H1 (cell line): ENCODE measurements around the gene FECH.

Source experiments
- BACH1 ChIP-seq: IDR thresholded peaks from 2 replicates; pipeline ENCODE4 v1.6.1; 2012; ENCODE audit warnings: low read length, improper control_type of control experiment
- EZH2 ChIP-seq: fragments of 200-600 bp; sonication (generic); IDR thresholded peaks from 2 replicates; pipeline ENCODE4 v1.7.1; 2012; ENCODE audit warnings: low read depth, mild to moderate bottlenecking, moderate library complexity, low read length, inconsistent platforms; ENCODE audit not compliant: severe bottlenecking
- MAFK ChIP-seq: IDR thresholded peaks from 2 replicates; pipeline ENCODE4 v1.6.1; 2012; ENCODE audit warnings: low read depth, mild to moderate bottlenecking, improper control_type of control experiment, low read length
- POLR2A ChIP-seq, 2 experiments: IDR thresholded peaks; 1 replicate in 1 of 2; 2 replicates in 1 of 2; pipeline ENCODE4 v1.6.1; 2011; ENCODE audit warnings: low read depth in 2 of 2, low read length in 2 of 2, mild to moderate bottlenecking in 2 of 2; ENCODE audit errors: control extremely low read depth in 1 of 2
- POLR2AphosphoS5 ChIP-seq: IDR thresholded peaks from 2 replicates; pipeline ENCODE4 v1.6.1; 2011; ENCODE audit warnings: low read depth, low read length
- POU5F1 ChIP-seq: IDR thresholded peaks from 2 replicates; pipeline ENCODE4 v1.6.1; 2011; ENCODE audit warnings: low read depth, mild to moderate bottlenecking, low read length, moderate library complexity
- RAD21 ChIP-seq, 2 experiments: IDR thresholded peaks in 1 of 2; conservative IDR thresholded peaks in 1 of 2; 2 replicates each; pipeline ENCODE4 v1.6.1; 2011; ENCODE audit warnings: low read depth in 2 of 2, low read length in 2 of 2, improper control_type of control experiment in 1 of 2, inconsistent platforms in 1 of 2, mild to moderate bottlenecking in 1 of 2, moderate library complexity in 1 of 2
- RFX5 ChIP-seq: IDR thresholded peaks from 2 replicates; pipeline ENCODE4 v1.6.1; 2011; ENCODE audit warnings: low read depth, low read length, improper control_type of control experiment, borderline replicate concordance
- RXRA ChIP-seq: IDR thresholded peaks from 2 replicates; pipeline ENCODE4 v1.6.1; 2011; ENCODE audit warnings: low read depth, mild to moderate bottlenecking, low read length, moderate library complexity; ENCODE audit not compliant: insufficient read depth
- SAP30 ChIP-seq: fragments of 300-600 bp; sonication (generic); IDR thresholded peaks from 2 replicates; pipeline ENCODE4 v1.7.1; 2012; ENCODE audit warnings: low read length, moderate library complexity, mild to moderate bottlenecking, inconsistent platforms; ENCODE audit not compliant: insufficient read depth, insufficient replicate concordance
- SIN3A ChIP-seq, 2 experiments: IDR thresholded peaks in 1 of 2; conservative IDR thresholded peaks in 1 of 2; 2 replicates each; pipeline ENCODE4 v1.6.1; 2011 to 2012; ENCODE audit warnings: low read length in 2 of 2, improper control_type of control experiment in 1 of 2, low read depth in 1 of 2, mild to moderate bottlenecking in 1 of 2
- SP1 ChIP-seq: IDR thresholded peaks from 2 replicates; pipeline ENCODE4 v1.6.1; 2011; ENCODE audit warnings: low read depth, low read length
- TBP ChIP-seq: IDR thresholded peaks from 2 replicates; pipeline ENCODE4 v1.6.1; 2011; ENCODE audit warnings: low read depth, low read length, improper control_type of control experiment
- TF ChIP-seq, protein P1 (sequence below), 3 experiments: IDR thresholded peaks; 1 replicate in 2 of 3; 2 replicates in 1 of 3; pipeline versions ENCODE4 v1.5.1 to v1.6.1; 2011; ENCODE audit warnings: low read length in 3 of 3, mild to moderate bottlenecking in 3 of 3, inconsistent platforms in 2 of 3, low read depth in 1 of 3, moderate library complexity in 1 of 3; ENCODE audit not compliant: insufficient read depth in 1 of 3; ENCODE audit errors: control extremely low read depth in 1 of 3

DNA sequence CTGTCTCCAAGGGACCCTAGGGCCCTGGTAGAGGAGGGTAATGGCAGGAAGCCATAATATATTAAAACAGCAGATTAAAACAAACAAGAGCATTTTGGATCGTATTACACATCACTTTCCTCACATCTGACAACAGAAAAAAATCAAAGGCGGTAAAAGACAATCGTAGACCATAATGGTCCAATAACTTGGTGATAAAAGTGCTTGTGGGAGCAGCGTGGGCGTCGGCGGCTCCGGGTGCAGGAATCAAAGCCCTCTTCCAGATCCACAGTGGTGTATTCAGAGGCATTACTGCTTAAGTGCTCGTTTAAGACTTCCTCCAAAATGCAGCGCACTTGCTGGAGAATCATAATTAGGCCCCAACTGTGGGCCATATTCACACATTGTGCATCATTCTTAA is 68.0 kb downstream of the FECH start:
- TF ChIP-seq POLR2AphosphoS5 (no peak), SP1 (no peak), EZH2 (no peak), BACH1 (no peak), RFX5 (no peak), SAP30 (no peak), TBP (no peak), RXRA (no peak), POLR2A (IDR thresholded peaks at IDR 0.05; ENCODE audit: control extremely low read depth in 1 of 2, low read depth in 2 of 2, low read length in 2 of 2) (no peak), RAD21 (IDR thresholded peaks at IDR 0.05 in 1 of 2, conservative IDR thresholded peaks at IDR 0.05 in 1 of 2; ENCODE audit: low read depth in 2 of 2, low read length in 2 of 2) (no peak), POU5F1 (no peak), MAFK (no peak), SIN3A (conservative IDR thresholded peaks at IDR 0.05 in 1 of 2, IDR thresholded peaks at IDR 0.05 in 1 of 2; ENCODE audit: low read depth in 1 of 2, low read length in 2 of 2) (no peak)
- TF ChIP-seq, protein P1, sequence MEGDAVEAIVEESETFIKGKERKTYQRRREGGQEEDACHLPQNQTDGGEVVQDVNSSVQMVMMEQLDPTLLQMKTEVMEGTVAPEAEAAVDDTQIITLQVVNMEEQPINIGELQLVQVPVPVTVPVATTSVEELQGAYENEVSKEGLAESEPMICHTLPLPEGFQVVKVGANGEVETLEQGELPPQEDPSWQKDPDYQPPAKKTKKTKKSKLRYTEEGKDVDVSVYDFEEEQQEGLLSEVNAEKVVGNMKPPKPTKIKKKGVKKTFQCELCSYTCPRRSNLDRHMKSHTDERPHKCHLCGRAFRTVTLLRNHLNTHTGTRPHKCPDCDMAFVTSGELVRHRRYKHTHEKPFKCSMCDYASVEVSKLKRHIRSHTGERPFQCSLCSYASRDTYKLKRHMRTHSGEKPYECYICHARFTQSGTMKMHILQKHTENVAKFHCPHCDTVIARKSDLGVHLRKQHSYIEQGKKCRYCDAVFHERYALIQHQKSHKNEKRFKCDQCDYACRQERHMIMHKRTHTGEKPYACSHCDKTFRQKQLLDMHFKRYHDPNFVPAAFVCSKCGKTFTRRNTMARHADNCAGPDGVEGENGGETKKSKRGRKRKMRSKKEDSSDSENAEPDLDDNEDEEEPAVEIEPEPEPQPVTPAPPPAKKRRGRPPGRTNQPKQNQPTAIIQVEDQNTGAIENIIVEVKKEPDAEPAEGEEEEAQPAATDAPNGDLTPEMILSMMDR (IDR thresholded peaks at IDR 0.05; ENCODE audit: control extremely low read depth in 1 of 3, insufficient read depth in 1 of 3, low read depth in 1 of 3, low read length in 3 of 3) = no peak
